ENCODE results near the gene STX1B.

Gene STX1B

DNA sequence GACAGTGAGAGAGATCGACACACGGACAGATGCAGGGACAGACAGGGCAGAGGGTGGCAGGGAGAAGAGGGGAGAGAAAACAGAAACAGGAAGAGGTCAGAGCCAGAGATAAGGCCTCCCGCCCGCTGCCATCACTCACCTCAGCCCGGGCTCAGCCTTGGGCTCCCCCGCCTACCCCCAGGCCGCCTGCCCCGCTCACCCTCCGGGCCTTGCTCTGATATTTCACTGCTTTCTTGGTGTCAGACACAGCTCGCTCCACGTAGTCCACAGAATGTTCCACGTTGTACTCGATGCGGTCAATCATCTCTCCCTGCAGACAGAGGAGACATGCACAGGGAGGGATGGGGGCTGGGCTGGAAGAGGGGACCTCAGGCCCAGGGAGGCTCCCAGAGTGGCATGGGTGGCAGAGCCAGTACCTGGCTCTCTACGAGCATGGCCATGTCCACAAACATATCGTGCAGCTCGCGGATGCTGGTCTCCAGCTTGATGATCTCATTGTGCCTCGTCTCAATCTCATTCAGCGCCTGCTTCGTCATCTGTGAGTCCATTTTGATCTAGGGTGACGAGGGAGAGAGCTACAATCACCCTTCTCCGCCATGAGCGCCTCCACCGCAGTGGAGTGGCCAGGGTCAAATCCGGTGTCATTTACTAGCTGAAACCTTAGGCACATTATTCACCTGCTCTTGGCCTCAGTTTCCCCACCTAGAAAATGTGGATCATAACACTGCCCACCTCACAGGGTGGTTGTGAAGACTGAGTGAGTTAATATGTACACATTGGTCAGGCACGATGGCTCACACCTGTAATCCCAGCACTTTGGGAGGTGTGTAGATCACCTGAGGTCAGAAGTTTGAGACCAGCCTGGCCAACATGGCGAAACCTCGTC, 17.3 kb downstream of the STX1B start:
- no peak for DNase-seq

DNA sequence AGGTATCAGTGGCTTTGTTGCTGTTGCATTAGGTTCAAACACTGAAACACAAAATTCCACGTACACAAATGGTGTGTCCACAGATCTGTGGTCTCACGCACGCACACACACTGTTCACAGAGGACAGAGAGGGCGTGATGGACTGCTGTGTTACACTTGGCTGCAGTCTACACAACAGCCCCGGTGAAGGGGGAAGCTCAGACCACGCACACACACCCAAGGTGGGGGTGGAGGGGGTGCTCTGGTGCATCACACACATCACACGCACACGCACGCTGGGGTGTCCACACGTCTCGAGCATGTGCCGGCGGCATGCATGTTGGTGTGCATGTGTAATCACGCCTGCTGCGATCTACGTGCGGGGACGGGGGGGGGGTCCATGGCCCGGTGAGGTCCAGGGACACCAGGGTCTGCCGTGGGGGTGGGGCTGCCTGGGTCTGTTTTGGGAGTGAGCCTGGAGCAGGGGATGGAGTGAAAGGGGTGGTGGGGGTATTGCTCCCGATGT, 18.1 kb downstream of the STX1B start:
- DNase-seq = no peak

DNA sequence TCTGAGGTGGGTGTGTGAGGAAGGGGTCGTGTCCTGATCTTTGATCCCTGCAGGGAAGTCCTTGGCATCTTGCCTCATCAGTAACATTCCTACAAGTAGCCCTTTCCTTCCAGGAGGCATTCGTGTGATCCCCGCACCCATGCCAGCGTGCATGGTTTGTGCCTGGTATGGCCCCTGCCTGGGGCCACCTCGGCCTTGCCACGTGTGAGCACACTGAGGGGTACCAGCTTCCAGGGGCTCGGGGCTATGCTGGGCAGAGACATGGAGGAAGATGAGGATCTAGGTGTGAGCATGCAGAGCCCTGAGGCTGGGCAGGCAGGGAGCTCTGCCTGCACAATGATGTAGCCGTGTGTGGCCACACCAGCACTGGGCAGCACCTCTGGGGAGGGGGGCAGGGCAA, 19.4 kb downstream of the STX1B start:
- no peak for DNase-seq

DNA sequence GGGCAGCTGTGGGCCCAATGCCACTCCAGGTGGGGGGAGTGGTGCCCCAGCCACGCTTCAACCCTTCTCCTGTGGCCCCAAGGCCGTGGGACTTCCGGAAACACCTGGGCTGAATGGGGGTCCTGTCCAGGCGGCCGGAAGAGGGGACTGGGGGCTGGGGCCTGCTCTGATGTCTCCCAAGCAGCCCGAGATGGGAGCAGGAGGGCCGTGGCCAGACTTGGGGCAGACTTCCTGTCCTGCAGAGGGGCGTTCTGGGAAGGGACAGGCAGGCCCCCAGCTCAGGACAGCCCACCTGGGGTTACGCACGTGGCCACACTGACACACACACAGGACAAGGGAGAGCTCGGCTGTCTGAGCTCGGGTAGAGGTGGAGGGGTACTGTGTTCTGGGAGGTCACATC, 20.3 kb downstream of the STX1B start:
- DNase-seq = no peak

DNA sequence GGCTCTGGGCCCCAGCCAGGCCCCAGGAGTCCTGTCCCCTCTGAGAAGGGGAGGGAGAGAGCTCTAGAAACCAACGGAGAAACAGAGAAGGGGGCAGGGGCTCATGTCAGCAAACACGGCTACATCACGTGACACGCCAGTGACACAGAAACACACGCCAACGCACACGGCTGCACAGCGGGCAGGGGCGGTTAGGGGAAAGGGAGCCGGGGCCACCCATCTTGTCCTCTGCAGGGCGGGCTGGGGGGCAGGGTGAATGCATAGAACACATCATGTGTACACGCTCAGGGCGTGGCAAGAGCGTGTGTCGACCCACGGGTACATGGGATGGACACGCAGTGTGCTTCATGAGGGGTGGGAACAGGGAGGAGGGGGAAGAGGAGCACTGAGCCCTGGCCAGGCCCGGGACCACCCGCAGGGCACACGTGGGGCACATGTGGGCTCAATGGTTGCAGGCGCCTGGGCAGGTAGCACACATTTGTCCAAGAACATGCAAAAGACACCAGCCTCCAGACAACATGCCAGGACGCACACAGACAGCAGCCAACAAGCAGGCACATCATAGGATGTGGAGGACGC, 20.9 kb downstream of the STX1B start:
- DNase-seq = no peak

DNA sequence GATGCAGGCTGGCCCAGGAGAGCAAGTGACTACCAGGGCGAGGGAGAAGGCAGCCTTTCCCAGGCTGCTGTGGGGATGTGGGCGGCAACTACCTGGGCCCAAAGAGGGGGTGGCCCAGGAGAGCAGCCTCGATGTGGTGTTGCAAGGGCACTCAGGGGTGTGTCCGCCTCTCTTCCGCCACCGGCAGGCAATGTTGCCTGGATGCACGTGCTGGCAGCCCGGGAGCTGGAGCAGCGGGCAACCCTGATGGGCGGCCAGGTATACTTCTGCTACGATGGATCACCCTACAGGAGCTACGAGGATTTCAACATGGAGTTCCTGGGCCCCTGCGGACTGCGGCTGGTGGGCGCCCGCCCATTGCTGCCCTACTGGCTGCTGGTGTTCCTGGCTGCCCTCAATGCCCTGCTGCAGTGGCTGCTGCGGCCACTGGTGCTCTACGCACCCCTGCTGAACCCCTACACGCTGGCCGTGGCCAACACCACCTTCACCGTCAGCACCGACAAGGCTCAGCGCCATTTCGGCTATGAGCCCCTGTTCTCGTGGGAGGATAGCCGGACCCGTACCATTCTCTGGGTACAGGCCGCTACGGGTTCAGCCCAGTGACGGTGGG, 22.8 kb downstream of the STX1B start:
- DNase-seq = no peak

DNA sequence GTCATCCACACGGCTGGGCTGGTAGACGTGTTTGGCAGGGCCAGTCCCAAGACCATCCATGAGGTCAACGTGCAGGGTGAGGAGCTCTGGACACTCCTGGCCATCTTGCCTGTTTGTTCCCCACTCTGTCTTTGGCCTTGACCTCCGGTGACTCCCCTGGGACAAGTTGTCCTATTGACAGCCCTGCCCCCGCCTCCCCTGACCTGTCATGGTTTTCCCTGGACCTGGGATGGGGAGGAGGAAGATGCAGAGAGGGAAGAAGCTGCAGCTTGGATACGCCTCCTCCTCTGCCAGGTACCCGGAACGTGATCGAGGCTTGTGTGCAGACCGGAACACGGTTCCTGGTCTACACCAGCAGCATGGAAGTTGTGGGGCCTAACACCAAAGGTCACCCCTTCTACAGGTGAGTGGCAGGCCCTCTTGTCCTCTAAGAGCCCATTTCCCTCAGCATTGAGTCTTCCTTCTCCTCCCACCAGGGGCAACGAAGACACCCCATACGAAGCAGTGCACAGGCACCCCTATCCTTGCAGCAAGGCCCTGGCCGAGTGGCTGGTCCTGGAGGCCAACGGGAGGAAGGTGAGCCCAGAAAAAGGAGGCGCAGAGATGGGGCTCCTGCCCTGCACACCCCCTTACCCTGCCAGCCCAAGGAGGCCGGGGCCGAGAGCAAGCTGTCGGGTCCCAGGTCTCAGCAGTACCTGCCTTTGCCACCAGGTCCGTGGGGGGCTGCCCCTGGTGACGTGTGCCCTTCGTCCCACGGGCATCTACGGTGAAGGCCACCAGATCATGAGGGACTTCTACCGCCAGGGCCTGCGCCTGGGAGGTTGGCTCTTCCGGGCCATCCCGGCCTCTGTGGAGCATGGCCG, 24.1 kb downstream of the STX1B start:
- DNase-seq = no peak

DNA sequence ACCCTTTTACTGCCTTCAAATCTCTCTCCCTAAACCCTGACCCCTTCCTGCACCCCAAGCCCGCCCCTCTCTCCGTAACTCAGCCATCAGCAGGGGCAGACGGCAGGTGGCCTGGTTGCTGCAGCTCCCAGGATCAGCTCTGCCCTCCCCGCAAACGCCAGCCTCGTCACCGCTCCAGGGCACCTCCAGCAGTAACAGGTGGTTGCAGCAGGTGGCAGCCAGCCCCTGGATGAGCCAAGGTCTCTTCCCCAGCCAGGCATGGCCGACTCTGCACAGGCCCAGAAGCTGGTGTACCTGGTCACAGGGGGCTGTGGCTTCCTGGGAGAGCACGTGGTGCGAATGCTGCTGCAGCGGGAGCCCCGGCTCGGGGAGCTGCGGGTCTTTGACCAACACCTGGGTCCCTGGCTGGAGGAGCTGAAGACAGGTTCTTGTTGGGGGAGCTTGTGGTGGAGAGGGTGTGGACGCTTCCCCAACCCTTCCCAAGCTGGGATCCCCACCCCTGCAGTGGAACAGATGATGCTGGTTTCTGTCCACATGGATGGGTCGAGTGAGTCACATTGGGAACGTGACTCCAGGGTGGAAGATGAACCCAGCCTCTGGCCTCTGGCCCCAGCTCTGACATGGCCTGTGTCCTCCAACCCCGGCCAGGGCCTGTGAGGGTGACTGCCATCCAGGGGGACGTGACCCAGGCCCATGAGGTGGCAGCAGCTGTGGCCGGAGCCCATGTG, 24.9 kb downstream of the STX1B start:
- no peak for DNase-seq

DNA sequence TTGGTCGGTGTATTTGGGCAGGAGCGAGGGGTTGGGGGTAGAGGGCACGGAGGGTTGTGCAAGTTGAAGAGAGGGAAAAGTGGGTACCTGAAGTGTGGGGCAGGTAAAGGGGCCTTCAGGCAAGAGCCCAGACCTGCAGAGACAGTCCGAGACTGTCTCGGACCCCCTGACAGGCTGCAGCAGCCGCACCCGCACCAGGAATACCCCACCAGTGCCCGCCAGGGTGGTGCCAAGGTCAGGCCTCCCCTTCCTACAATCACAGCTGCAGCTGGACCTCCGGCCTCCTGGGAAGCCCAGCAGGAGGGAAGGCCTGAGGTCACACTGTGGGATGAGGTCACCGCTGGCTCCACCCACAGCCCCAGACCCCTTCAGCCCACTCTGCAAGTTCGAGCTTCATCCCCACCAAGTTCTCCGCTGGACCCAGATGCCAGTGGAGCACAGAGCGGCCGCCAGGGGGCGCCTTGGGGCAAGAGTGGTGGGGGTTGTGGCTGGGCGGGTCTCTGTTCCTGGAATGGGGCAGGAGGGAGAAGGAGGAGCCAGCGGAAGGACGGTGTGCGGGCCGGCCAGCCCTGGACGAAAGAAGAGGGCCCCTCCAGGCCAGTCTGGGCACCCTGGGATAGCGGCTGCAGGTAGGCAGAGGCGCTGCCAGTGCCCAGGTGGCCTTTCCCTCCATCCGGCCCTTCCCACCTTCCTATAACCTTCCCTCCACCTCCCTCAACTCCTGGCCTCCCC, 25.6 kb downstream of the STX1B start, which contains the start of gene HSD3B7:
TSS of gene HSD3B7 (plus strand) at position 539 of the 732 bp plus-strand sequence. CDS start 452 bp downstream, outside the sequence.
- peak; percentile 89 for DNase-seq

DNA sequence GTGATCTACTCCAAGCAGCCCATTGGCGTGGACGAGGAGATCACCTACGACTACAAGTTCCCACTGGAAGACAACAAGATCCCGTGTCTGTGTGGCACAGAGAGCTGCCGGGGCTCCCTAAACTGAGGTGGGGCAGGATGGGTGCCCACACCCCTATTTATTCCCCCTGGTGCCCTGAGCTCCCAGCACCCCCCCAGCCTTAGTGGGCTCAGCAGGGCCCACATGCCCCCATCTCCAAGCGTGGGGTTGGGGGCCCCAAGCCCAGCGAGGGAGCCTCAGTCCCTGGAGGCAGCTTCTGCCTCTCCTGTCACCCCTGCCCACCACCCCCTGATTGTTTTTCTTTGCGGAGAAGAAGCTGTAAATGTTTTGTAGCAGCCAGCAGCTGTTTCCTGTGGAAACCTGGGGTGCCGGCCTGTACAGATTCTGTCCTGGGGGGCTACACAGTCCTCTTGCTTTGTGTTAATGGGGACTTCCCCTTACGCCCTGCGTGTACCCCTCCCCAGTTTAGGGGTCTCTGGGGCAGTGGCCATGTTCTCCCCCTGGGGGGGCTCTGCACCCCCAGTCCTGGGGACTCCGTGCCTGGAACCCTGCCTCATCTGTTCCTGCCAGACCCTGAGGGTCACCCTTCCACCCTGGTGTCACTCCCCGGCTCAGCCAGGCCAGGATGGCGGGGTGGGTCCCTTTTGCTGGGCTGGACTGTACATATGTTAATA, 26.4 kb downstream of the STX1B start:
- DNase-seq = no peak

DNA sequence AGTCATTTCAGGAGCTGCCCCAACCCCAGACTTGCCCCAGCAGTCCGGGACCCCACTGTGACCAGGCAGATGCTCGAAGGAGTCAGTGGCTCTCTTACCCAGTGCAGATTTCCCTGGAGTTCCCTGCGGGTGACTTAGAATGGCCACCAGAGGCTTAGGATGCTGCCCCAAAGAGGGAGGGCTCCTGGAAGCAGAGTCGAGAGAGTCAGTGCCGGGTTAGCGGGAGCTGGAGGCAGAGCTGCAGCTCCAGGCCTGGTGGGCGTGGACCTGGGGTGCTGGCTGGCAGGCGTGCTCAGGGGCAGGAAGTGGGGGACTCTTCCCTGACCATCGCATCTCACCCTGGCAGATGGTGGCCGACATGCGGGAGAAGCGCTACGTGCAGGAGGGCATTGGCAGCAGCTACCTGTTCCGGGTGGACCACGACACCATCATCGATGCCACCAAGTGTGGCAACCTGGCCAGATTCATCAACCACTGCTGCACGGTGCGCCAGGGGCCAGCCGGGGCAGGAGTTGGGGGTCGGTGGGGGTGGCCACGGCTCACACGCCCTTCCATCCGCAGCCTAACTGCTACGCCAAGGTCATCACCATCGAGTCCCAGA, 27.0 kb downstream of the STX1B start:
- no peak for DNase-seq

DNA sequence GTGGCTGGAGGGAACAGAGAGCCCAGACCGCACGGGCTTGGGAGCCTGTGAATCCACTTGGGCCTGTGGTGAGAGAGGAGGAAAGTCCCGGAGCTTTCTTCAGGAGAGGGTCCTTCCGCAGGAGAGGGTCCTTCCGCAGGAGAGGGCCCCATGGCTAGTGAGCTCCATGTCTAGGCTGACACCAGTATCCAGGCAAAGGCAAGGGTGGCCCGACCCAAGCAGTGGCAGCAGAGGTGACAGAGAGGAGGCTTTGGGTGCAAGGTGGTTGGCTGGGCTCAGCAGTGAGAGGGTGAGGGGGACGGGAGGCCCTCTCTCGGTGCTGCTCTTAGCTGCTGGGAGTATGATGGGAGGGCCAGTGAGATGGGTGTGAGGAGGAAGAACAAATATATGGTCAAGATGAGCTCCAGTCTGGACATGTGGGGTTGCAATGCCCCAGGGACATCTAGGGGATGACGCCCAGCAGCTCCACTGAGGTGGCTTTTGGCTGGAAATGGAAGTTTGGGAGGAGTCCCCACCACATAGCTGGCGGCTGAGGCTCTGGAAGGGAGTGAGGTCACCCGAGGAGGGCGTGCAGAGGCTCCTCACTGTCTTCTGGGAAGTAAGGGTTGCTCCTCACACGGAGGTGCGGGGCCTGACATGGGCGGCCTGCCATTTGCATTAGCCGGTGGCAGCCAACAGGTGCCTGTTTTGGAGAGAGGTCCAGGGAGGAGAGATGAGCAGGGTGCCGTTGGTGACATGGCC, 27.7 kb downstream of the STX1B start:
- no peak for DNase-seq

DNA sequence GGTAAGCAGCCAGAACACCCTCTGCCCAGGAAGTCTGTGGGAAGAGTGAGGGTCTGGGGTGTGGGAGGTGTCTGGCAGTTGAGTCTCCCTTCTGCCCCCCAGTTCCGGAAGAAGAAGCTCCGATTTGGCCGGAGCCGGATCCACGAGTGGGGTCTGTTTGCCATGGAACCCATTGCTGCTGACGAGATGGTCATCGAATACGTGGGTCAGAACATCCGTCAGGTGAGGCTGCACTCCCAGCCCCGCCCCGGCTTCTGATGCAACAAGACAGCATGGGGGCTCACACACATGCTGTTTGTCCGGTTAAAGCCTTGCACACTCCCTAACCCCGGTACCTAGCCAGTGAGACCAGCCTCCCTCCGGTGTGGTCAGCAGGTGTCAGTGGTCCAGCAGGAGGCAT, 29.5 kb downstream of the STX1B start:
- no peak for DNase-seq

DNA sequence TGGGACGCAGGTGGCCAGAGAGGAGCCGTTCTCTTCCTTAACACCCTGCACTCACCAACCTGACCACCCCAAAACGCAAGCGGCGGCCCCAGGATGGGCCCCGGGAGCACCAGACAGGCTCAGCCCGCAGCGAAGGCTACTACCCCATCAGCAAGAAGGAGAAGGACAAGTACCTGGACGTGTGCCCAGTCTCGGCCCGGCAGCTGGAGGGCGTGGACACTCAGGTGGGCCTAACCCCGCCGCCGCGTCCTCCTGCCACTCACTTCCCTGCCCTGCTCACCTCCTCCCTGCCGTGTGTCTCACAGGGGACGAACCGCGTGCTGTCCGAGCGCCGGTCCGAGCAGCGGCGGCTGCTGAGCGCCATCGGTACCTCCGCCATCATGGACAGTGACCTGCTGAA, 30.0 kb downstream of the STX1B start:
- DNase-seq = no peak

DNA sequence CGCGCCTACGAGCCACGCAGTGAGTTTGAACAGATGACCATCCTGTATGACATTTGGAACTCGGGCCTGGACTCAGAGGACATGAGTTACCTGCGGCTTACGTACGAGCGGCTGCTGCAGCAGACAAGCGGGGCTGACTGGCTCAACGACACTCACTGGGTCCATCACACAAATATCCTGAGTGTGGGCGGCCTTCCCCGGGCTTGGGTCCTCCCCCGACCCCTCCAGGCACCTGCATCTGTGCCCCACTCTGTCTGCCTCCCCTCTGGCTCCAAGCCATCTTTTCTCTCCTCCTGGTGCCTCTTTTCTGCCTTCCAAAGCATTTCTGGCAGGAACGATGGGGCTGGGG, 30.4 kb downstream of the STX1B start:
- no peak for DNase-seq

DNA sequence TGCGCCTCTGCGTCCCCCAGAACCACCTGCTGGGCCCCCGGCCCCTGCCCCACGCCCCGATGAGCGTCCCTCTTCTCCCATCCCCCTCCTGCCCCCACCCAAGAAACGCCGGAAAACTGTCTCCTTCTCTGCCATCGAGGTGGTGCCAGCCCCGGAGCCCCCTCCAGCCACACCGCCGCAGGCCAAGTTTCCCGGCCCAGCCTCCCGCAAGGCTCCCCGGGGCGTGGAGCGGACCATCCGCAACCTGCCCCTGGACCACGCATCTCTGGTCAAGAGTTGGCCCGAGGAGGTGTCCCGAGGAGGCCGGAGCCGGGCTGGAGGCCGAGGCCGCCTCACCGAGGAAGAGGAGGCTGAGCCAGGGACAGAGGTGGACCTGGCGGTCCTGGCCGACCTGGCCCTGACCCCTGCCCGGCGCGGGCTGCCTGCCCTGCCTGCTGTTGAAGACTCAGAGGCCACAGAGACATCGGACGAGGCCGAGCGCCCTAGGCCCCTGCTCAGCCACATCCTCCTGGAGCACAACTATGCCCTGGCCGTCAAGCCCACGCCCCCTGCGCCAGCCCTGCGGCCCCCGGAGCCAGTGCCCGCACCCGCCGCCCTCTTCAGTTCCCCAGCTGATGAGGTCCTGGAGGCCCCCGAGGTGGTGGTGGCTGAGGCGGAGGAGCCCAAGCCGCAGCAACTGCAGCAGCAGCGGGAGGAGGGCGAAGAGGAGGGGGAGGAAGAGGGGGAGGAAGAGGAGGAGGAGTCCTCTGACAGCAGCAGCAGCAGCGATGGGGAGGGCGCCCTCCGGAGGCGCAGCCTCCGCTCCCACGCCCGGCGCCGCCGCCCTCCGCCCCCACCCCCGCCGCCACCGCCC, 31.0 kb downstream of the STX1B start:
- DNase-seq = no peak

DNA sequence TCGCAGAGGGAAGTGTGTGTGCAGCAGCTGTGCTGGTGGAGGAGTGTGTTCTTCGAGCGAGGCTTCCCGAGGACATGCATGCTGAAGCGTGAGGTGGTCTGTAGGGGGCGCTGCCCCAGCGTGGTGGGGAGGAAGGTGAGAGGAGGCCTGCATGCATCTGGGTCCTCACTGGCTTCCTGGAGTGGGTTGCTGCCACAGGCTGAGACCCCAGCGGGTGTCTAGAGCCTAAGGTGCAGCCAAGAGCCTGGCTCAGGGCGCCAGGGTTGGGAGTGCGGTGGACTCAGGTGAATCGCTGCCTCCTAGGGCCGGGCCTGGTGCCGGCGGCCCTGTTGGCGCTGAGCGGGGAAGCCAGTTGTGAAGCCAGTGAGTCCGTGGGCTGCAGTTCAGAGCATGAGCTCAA, 32.9 kb downstream of the STX1B start:
- DNase-seq = peak; percentile 32

DNA sequence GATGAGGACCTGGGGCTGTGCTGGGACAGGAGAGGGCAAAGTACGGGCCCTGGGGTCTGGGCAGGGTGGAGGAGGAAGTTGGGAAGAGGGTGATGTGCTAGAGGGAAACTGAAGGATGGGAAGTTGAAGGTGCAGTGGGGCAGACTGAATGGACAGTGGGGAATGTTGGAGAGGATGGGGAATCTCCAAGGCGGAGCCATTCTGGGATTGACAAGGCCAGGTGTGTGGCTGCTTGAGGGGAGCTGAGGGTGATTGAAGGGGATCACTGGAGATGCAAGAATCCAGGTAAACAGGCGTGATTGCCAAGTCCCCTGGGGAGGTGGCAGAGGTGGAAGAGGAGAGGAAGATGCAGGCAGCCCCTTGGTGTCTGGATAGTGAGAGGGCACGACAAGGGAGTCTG, 34.0 kb downstream of the STX1B start:
- DNase-seq = no peak

DNA sequence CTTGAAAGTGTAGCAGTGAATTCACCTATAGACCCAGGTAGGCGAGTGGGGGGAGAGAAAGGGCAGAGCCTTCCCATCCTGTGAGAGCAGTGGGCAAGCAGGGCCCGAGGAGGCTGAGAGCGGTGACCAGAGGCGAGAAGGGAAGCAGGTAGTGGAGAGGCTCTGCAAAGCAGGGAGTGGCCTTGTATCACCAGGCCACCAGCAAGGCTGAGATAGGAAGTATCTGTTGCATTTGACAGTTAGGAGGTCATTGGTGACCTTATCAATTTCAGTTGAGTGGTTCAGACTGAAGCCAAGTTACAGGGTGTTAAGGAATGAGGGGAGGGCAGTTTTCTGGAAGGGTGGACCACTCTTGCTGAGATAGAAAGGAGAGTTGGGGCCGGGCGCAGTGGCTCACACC, 36.1 kb downstream of the STX1B start:
- DNase-seq = no peak

Data from CD4-positive, alpha-beta T cell treated with Interleukin-17A for 4 hours (primary cell).